Stimulated activated CD4-positive, alpha-beta T cell treated with anti-CD3 and anti-CD28 coated beads, Interleukin-15, amount 100 ng/mL, for 24 hours (primary cell): Measurements from ENCODE around the gene RARA.
"Not testable (repeated sequence)": the region's sequence is repeated elsewhere in the genome, so short reads cannot be mapped to it uniquely, and the experiment has no call there.

Source experiments
- DNase-seq: peaks from one replicate; pipeline ENCODE4 v3.0.0-alpha.2; 2020

The RARA gene

DNA sequence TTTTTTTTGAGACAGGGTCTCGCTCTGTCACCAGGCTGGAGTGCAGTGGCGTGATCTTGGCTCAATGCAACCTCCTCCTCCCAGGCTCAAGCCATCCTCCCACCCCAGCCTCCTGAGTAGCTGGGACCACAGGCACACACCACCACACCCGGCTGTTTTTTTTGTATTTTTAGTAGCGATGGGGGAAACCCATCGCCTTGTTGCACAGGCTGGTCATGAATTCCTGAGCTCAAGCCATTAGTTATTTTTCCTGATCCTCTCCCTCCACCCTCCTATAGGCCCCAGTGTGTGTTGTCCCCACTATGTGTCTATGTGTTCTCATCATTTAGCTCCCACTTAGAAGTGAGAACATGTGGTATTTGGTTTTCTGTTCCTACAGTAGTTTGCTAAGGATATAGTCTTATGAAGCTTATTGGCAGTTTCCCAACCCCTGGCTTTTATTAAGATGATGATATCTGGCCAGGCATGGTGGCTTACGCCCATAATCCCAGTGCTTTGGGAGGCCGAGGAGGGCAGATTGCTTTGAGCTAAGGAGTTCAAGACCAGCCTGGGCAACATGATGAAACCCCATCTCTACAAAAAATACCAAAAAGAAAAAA is 9.7 kb upstream of the RARA start:
- not testable (repeated sequence) for DNase-seq

- DNase-seq = no peak
Observed at GRCh38 chr17:40301315-40301714, 7.7 kb upstream of the RARA start.

GRCh38 chr17:40303009-40303657 is 5.8 kb upstream of the RARA start:
- peak; percentile 35 for DNase-seq

DNA sequence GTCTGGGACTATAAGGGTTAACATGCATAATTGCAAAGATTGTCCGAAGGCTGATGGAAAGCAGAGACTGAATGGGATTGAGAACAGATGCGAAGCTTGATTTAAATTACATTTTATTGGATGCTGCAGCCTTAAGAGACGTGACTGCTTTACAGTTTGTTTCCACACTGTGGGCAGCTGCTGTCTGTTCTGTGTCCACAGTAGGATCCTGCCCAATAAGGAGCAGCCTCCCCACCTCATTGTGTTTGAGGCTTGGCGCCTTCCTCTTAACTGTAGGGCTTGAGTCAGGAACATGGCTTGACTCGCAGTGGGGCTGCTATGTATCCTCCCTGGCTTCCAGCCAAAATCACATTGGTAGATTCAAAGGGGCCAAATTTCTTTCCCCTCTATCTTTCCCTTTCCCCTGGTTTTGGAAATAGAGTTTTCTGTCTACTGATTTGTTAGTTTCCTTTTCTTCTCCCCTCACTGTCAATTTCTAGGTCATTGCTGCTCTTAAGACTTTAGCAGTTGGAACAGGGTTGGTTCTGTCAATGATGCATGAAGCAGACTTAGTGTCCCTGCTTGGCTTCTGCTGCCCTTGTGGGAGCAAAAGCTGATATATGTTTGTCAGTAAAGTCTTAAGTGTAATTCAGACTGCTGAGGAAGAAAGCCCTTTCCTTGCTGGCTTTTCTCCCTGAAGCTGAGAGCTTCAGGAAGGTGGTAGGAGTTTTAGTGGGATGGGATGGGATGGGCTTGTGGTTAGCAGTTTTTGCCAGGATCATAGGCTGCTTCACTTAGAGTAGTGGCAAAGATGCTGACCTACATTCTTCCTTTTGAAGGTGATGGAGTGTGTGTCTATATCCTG is 5.0 kb upstream of the RARA start:
- DNase-seq = no peak

GRCh38 chr17:40304552-40304863 is 4.5 kb upstream of the RARA start:
- DNase-seq = not testable (repeated sequence)

- DNase-seq = not testable (repeated sequence)
Observed at GRCh38 chr17:40304866-40305265, 4.1 kb upstream of the RARA start.

DNA sequence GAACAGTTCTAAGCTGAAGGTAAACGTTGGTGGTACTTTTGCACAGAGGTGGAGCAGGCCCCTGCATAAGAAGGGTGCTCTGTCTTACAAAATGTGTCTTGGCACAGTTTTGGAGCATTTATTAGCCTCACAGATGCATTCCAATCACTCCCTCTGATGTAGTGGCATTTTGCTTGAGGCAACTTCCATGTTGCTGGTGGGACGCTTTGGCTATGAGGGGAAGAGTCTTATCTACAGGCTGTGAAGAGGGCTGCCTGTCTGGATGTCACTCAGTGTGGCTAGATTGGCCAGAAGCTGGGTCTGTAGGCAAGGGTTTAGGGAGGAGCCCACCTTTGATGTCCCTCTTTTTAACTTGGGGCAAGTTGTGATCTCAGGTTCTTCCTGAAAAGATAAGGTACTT is 2.6 kb upstream of the RARA start:
- no peak for DNase-seq

DNA sequence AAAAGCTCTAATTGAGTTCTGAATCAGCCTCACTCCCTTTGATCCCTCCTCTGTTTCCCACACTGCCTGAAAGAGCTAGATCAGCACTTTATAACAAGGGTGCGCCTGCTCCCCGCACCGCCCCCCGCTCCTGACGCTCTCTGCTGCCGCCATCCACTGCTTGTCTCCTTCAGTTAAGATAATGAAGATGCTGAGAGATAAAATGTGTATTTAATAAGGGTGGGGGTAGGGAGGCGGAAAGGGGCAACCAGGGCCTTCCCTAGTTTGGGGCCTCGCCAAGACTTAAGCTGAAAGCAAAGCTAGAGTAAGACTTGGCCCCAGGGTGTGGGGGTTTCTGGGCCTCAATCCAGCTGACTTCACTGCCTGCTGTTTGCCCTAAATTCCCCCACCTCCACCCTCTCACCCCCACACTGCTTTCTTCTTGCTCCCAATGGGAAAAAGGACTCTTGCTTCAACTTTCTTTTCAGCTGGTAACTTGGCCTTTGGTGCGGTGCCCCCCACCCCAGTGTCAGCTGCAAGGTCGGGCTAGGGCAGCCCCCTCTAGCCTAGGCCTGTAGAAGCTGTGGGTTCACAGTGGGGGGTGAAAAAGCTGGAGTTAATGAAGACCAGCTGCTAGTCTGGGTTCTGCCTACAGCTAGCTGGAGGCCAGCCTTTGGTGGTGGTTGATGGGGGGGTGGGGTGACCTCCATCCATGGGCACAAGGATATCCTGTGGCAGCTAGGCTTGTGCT is 1.8 kb upstream of the RARA start:
- DNase-seq = peak; percentile 31

DNA sequence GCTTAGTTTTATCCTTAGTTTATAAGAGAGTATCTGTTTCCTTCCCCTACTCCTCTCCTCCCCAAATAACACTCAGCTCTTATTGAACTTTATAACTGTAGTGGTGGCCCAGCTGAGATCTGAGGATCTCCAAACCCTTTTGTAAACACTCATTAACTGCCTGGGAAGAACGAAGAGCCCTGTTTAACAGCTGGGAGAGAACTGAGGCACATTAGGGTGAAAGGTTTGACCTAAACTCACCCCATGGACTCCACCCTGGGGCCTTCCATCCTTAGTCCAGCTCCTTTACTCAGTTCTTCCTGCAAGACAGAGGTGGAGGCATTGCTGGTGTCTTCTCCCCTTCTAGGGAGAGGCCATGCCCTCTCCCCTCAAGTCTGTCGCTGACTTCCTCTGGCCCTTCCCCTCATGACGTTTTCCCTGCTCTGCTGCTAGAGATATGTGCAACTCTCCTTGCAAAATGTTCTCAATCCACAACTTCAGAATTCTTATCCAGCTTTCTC is 1.2 kb upstream of the RARA start:
- DNase-seq = no peak

GRCh38 chr17:40309949-40310510 is 1.1 kb downstream of the RARA start:
- no peak for DNase-seq

GRCh38 chr17:40310882-40311391 is 2.0 kb downstream of the RARA start:
- no peak for DNase-seq

DNA sequence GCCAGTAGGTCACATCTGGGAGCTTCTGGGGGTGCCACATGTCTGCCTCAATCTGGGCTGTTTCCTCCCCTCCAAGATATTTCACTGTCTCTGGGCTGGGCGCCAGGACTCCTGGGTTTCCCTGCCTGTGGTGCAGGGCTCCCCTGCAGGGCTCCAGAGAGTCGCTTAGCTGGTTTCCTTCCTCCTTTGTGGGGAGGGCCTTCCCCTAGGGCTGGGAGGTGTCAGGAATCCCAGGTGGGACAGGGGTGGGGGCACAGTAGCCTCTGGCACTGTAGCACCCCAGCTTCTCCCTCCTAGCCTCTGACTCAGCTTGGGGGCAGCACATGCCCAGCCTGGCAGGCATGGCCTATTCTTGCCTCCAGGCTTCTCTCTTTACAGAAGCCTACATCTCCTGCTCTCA is 2.6 kb downstream of the RARA start:
- DNase-seq = no peak

DNA sequence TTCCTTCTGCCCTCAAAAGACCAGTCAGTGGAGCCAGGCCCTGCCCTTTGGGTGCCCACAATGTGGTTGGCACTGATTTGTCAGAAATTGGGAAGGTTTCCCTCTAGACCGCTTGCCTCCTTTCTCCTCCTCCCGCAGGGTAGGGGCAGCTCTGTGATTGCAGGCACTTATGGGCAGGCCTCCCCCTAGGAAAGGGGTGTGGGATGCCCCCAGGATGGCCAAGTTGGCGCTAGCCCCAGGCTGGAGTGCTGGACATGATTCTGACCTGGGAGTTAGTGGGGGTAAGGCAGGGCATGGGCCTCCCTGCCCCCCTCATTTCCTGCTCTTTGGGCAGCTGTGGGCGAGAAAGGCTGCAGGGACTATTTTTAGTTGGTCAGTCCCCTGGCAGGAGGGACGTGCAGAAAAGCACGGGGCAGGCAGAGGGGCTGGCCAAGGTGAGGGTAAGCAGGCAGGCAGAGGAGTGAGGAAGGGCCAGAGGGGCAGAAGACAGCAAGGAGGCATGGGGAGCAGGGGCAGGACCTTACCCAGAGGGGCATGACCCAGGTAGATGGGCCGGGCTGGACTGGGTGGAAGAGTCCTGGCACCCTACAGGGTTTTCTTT is 3.3 kb downstream of the RARA start:
- DNase-seq = no peak

- DNase-seq = no peak
Observed at GRCh38 chr17:40312893-40313667, 4.1 kb downstream of the RARA start.

DNA sequence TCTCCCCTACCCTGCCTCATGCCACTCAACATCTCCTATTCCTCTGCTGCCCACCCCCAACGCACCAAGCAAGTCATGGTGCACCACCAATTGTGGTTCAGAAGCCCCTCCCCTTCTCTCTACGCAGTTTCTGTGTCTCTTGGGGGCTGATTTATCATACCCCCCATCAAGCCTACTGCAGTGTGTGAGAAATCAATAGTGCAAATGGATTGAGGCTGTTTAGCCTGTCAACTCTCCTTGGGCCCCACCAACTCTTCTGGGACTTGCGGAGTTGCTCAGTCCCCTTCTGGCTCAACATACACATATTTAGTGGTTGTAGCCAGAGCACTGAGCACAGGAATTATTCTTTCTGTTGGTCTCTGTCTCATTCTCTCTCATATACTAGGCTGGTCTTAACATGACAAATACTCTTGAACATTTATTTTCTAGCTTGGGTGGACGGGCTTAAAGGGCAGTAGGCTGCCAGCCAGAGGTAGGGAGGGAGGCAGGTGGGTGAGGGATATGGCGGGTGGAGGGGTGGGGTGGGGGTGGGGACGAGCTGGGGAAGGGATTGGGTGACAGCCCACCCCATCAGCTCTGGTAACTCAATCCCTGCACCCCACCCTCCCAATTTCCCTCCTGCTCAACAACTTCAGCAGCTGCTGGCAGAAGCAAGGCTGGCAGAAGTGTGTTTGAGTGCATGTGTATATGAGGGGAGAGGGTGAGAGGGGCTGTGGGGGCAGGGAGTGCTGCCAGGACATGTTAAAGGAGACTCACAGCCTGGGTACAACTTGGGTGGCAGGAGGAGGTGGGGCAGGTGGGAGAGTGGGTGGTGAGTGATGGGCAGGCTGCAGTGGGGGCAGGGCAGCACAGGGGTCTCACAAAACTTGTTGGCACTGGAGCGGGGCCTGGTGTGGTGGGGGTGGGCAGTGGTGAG is 4.9 kb downstream of the RARA start:
- no peak for DNase-seq

GRCh38 chr17:40314584-40314956 is 5.6 kb downstream of the RARA start:
- DNase-seq = peak; percentile 89

DNA sequence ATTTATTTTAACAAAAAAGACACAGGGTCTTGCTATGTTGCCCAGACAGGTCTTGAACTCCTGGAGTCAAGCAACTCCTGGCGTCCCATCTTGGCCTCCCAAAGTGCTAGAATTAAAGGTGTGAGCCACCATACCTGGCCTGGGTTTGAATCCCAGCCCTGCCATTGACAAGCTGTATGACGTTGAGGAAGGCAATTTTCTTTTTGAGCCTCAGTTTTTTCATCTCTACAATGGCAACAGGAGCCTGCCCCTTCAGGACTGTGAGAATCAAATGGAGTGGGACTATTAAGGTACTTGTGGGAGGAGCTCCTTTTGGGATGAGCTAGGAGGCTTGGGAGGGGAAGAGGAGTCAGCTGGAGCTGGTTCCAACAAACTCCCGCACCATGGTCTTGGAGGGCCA is 6.2 kb downstream of the RARA start:
- DNase-seq = no peak

- peak; percentile 17 for DNase-seq
Observed at GRCh38 chr17:40315678-40316570, 6.9 kb downstream of the RARA start.

DNA sequence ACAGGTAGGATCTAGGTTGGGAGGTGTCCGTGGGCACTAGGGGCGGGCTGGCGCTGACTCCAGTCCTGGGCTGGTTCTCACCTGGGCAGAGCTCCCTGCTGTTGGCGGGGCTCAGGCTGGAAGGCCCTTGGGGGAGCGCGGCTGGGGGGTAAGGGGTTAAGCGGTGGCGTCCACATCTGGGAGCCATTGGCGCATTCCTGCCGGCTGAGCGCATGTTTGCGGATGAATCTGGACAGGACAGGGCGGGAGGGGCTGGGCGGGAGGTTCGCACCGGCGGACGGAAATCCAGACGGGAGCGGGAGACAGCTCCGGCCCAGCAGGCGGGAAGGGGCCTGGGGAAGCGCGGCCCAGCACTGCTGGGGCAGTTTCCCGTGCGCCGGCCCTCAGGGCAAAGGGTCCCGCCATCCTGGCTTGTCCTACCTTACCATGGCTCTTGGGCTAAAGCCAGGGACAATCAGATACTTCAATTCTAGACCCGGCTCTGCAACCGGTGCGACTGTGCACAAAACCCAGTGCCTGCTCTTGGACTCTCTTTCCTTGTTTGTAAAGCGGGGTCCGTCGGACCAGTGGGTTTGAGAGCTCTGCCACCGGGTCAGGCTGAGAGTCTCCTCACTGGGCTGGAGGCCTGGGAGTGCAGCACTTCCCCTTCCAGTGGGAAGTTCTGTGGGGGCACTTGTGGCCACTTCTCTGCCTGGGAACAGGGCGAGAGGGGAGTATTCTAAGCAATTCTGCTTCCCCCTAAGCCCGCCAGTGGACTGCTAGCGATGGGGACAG is 7.8 kb downstream of the RARA start:
- DNase-seq = no peak
